ENCODE results near the gene SNTA1. TPM values are rescaled to one million over a fixed set of nuclear protein-coding genes. Genes with fewer than 3 reads are reported as not detected.

The SNTA1 gene
- total RNA-seq, 4 donors from 2014 or later: 28.5 to 39.2 (median 37.0) TPM

DNA sequence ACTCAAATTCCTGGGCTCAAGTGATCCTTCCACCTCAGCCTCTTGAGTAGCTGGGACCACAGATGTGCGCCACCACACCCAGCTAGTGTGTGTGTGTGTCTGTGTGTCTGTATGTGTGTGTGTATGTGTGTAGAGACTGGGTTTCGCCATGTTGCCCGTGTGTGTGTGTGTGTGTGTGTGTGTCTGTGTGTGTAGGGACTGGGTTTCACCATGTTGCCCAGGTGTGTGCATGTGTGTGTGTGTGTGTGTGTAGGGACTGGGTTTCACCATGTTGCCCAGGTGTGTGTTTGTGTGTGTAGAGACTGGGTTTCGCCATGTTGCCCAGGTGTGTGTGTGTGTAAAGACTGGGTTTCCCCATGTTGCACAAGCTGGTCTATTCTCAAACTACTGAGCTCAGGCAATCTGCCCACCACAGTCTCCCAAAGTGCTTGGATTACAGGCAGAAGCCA lies 70.5 kb downstream of the SNTA1 start:
- TF ChIP-seq CTCF (IDR thresholded peaks at IDR 0.05): no peak
- no peak for ATAC-seq (ENCODE audit: low FRiP score)

GRCh38 chr20:33370291-33370690 lies 73.3 kb downstream of the SNTA1 start:
- ATAC-seq (ENCODE audit: low FRiP score): no peak

More for the DNA sequence above, 70.5 kb downstream of the SNTA1 start:
- DNase-seq (ENCODE audit: low spot score): no peak

DNA sequence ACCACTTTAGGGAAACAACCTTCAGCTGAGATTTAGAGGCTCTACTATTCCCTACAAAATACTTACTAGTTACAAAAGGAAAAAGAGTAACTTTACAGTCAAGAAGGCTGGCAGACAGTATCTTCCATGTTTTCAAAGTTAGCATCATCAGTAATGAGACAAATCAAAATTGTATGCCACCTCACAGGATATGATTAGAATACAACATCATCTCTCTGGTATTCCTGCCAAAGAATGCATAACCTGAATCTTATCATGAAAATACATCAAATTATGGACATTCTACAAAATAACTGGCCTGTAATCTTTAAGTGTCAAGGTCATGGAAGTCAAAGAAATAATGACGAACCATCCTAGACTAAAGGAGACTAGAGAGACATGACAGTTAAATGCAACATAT lies 80.7 kb downstream of the SNTA1 start:
- no peak for TF ChIP-seq CTCF (IDR thresholded peaks at IDR 0.05)
- DNase-seq (ENCODE audit: low spot score) (no peak), ATAC-seq (ENCODE audit: low FRiP score) (no peak)

More at GRCh38 chr20:33370291-33370690, 73.3 kb downstream of the SNTA1 start:
- no peak for DNase-seq (ENCODE audit: low spot score)
- no peak for TF ChIP-seq CTCF (IDR thresholded peaks at IDR 0.05)

DNA sequence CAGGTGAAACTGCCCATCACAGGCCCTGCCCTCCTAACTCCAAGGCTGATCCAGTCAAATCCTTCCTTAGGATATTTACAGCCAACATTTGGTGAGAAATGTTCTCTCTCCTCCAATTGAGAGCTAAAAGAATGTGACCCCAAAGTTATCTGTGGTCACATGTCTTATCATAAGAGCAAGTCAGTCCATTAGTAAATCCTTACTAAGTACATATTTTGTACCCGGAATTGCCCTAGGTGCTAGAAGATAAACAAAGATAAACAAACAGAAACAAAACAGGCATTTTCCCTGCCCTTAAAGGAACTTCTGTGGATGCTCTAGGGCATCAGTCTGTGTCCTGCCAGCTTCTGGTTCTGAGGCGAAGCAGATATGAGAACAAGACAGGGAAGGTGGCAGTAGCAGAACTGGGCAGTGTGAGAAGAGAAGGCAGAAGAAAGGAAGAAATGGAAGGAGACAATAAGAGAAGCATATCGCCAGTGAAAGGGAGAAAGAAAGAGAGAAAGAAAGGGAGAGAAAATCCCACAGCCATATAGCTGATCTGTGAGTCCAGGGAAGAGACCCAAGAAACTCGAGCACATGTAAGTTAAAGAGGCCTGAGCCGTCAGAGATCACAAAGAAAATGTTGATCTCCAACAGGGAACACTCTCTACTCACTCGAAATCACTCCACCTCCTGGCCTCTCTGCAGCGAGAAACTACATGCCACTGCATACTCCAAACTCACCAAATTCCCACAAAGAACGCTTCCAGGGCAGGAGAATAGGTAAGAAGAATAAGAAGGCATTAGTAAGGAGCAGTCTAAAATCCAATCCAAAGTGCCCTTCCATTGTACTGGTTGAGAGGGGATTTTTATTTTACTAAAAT lies 83.9 kb downstream of the SNTA1 start:
- ATAC-seq (ENCODE audit: low FRiP score) (no peak), DNase-seq (ENCODE audit: low spot score) (no peak)
- TF ChIP-seq CTCF (IDR thresholded peaks at IDR 0.05): no peak

Other genes starting within 250 kb of the SNTA1 start
- not detected for gene BPIFA3, start 226.4 kb downstream of the SNTA1 start, total RNA-seq
- not detected for gene BPIFA1, start 207.8 kb downstream of the SNTA1 start, total RNA-seq
- gene BPIFB1, start 160.5 kb downstream of the SNTA1 start, total RNA-seq: not detected
- gene CDK5RAP1, start 42.2 kb downstream of the SNTA1 start, total RNA-seq: 10 to 100 TPM; 15.1 to 26.2 (median 17.8) TPM
- gene CBFA2T2, start 46.3 kb upstream of the SNTA1 start, total RNA-seq: 10 to 100 TPM in 2 of 4 donors, 1 to 10 TPM in 2; 5.8 to 11.8 (median 10.0) TPM
- gene C20orf144, start 218.6 kb upstream of the SNTA1 start, total RNA-seq: not detected
- 1 to 10 TPM; 1.1 to 2.4 (median 1.8) TPM for gene ACTL10, start 223.2 kb upstream of the SNTA1 start, total RNA-seq
- 10 to 100 TPM; 19.1 to 29.8 (median 26.8) TPM for gene NECAB3, start 230.7 kb upstream of the SNTA1 start, total RNA-seq
- gene E2F1, start 242.6 kb upstream of the SNTA1 start, total RNA-seq: 1 to 10 TPM; 1.2 to 1.9 (median 1.5) TPM

All from omental fat pad (tissue), 4 donors.